Dermis microvascular lymphatic vessel endothelial cell (primary cell): ENCODE measurements around the gene FLNA. TPM values are rescaled to one million over a fixed set of nuclear protein-coding genes. Genes with fewer than 3 reads are reported as not detected.
"Not testable (repeated sequence)": the region's sequence is repeated elsewhere in the genome, so short reads cannot be mapped to it uniquely, and the experiment has no call there.

Source experiments
- DNase-seq, 2 donors: peaks; one replicate each; pipeline versions ENCODE4 v3.0.0 to v3.0.0-alpha.2; 2010; ENCODE audit warnings: low read depth in 2 of 2
- total RNA-seq: library from RNA; depleted of rRNA; stranded (reverse); fragments of >200 nt; gene quantifications from 2 replicates; pipeline ENCODE4 v1.2.1, GENCODE V29; 2014

The FLNA gene
- total RNA-seq, result 1,135 and 1,161 TPM in 2 replicates

DNA sequence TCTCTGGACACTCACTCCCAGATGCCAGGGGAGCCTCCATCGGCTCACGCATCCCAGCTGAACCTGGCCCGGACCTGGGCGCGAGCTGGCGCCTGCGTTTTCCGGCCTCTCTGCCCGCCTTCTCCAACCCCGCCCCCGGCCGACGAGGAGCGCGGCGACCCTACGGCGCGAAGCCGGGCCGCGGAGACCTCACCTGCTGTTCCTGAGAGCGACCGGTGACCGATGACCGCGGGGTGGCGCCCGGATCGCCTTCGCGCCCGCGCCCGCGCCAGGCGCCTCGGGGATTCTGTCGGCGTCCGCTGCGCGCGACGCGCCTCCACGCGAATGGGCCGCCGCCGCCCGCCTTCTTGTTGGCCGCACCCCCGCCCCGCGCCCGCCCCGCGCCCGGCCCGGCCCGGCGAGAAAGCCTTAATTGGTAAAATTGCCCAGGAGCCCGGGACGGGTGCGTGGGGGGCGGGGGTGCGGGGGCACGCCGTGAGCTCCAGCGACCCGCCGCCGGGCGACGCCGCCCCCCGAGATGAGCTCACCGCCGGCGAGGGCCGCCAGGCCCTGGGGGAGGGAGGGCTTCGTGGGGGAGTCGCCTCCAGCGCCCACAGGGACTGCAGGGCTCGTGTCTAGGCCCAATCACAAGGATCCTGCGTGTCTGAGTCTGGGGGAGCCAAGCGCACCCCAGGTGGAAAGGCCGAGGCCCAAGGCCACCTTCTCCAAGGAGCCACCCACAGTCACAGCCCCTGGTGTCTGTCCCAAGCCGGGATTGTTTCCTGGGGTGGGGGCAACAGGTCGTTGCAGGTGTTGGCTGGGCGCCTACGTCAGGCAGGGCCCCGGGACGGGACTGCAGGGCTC lies at the start of gene FLNA:
Gene FLNA (minus strand): TSS at position 322 of the 843 bp plus-strand sequence. CDS start 3,389 bp downstream, outside the sequence.
- peak in 1 of 2 donors; percentile 29 for DNase-seq

DNA sequence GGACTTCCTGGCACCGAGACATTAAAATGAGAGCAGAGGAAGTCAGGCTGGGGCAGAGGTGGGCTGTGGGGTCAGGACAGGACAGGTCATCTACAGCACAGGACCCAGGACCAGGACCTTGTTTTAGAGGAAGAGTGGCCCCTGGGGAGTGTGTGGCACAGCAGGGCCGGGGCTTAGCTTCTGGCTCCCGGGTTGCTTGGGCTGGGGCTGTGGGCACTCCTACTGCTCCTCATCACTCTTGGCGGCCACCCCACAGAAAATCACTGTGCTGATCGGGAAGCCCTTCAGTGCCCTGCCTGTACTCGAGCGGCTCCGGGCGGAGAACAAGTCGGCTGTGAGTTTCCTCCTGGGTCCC lies 45.9 kb upstream of the FLNA start:
- DNase-seq, result no peak

DNA sequence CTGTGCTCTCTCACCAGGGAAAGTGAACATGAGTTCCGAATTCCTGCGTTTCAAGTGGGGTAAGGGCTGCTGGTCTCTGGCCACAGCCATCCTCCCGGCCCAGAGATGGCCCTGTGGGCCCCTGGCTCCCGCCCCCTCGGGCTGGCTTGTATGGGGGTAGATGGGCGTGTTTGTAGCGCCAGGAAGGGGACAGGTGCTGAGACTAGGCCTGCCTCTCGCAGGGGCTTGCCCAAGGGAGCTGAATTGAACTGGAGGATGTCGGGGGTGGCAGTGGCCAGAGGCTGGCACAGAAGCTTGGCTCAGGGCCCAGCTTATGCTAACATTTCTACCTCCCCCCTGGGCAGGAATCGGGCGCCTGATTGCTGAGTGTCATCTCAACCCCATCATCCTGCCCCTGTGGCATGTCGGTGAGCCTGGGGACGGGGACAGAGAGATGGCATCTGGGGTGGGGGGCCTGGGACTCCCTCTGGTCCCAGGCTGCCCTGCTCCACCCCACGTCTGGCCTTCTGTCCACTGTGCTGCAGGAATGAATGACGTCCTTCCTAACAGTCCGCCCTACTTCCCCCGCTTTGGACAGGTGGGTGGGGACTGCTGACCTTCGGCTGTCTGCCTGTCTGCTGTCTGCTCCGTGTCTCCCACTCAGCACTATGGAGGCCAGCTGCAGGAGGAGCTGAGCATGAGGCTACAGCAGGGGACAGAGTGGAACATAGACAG lies 45.4 kb upstream of the FLNA start:
- peak; percentile 66 to 73 for DNase-seq

- no peak for DNase-seq
Measured at GRCh38 chrX:154419189-154419588, 44.8 kb upstream of the FLNA start.

DNA sequence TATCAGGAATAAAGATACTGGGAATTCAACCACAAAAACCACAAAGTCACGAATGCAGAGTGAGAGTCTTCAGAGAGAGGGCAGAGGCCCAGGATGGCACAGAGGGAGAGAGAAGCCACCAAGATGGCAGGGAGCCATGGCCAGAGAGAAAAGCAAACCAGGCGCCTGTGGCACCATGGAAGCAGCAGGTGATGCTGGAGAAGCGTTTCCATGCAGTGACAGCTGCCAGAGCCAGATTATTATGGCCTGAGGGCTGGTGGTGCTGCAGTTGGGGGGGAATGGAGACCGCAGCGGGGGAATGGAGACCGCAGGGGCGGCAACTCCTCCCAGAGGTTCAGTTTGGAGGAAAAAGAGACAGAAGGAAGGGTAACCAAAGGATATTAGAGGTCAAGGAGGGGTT lies 42.7 kb upstream of the FLNA start:
- DNase-seq, result no peak

DNA sequence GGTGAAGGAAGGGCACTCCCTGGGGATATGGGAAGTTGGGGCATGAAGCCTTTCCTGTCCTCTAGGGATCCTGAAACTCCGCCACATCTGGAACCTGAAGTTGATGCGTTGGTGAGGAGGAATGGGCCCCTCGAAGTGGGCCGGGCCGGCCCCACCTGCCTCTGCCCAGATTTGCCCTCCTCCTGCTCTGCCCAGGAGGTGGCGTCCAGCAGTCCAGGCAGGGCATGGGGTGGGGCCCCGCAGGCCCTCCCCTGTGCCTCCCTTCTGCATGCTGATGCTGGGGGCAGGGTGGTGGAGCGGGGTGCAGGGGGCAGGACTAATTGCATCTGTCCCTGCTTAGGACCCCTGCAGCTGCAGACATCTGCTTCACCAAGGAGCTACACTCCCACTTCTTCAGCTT lies 38.7 kb upstream of the FLNA start:
- no peak for DNase-seq

DNA sequence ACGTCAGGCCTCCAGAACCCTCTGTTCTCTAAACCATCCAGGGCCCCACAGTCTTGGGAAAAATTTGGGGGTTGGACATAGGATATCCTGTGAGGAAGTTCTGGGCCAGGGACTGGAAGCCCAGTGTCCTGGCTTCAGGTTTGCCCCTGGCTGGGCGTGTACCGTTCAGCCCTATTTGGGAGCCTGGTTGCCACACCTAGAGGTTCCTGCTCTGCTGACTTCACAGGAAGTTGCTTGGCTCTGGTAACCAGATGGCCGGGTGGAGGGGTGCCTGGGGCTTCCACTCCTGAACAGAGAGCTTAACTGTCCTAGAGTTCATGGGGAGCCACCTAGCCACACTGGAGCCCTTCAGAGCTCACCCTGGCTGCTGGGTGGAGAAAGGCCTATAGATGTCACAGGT lies 38.0 kb upstream of the FLNA start:
- no peak for DNase-seq

GRCh38 chrX:154411981-154412340 lies 37.5 kb upstream of the FLNA start:
- peak in 1 of 2 donors; percentile 71 for DNase-seq

DNA sequence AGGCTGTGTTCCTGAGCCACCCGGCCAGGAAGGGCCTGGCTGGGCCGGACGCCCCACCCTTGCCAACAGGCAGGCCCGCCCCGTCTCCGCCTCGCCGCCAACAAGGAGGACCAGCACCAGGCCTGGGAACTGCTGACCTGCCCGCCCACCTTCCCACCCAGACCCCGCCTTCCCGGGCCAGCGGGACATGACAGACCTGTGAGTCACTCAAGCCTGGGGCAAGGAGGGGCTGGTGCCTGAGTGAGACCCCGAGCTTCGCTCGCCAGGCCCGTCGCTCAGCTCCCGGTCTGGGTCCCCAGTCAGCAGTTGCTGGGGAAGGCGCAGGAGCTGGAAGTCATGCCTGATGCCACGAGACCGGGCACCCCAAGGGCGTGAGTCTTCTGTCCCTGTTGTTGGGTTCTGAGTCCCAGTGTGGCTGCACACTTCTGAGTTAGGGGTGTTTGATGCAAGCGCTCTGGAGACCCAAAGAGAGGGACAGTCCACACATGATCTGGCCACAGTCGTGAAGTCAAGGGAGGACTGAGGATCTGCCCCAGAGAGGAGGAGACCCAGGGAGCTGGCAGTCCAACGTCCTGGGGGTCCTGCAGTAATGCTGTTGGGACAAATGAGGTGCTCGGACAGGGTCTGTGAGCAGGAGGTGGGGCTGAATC lies 34.9 kb upstream of the FLNA start, which contains the start of gene DNASE1L1:
Gene DNASE1L1 (minus strand): TSS at position 33 of the 650 bp plus-strand sequence. CDS start 3,686 bp downstream, outside the sequence.
- peak; percentile 70 to 93 for DNase-seq

DNA sequence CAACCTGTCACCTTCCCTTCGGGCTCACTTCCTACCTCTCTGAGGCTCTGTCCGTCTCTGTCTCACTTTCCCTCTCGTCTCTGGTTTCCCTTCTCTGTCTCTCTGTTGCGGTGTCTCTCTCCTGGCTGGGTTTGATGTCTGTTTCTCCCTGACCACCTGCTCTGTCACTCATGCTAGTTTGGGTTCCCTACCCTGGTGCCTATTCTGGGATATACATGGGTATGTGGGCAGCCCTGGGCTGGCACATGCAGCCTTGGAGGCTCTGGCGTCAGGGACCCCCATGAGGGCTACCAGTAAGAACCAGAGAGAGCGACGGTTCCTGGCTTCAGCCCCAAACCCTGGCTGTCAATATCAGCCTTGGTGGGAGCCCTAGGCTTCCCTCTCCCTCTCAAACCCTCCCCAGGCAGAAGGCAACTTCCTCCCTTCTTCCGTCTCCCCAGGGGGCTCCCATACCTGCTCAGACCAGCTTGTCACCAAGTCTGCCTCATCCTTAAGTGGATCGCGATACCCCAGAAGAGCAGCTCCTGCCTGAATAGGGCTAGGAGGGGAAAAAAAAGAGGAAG lies 34.3 kb upstream of the FLNA start:
- DNase-seq, result no peak

DNA sequence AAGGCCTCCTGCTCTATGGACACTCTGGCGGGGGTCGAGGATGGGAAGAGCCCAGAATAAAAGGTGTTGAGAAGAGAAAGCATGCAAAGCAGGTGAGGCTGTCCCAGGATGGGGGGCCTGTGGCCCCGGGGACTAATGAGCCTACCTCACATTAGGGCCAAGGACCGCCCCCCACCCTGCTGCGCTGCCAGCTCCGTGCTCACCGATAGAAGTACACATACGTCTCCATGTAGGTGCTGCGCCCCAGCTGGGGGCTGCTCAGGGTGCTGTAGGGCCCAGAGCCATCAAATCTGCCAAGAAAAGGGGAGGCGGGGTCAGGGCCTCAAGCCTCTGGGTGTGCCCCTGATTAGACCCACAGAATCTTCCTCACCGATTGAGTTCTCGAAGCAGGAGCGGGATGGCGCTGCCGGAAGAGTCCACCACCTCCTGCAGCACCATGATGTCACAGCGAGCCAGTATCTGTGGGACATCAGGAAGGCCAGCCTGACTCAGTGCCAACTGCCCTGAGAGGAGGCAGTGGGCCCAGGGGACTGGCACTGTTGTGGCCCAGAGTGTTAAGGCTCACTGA lies 30.3 kb upstream of the FLNA start:
- DNase-seq, result no peak

DNA sequence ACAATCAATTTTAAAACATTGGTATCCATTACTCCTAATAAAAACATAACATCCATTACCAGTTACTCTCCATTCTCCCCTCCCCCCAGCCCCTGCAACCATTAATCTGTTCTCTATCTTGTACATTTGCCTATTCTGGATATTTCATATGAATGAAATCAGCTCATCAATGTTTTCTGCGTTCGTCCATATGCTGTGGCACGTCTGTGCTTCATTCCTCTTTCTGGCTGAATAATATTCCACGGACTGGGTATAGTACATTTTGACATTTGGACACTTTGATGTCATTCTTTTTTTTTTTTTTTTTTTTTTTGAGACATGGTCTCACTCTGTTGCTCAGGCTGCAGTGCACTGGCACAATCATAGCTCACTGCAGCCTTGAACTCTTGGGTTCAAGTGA lies 29.4 kb upstream of the FLNA start:
- DNase-seq, result no peak

DNA sequence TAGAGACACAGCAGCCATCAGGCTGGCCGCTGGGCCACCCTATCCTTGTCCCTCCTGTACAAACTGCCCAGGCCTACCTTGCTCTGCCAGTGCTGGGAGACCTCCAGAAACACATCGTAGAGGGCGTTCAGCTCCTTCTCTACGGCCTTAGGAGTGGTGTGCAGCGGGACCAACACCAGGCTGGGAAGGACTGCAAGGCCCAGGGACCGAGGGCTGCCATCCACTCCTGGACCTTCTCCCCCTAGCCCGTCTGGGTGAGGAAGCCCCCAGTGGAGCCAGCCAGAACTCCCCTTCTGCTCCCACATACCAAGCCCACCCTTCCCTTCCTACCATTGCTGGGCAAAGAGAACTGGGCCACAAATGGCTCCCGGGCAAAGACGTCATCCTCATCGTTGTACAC lies 28.8 kb upstream of the FLNA start:
- DNase-seq, result no peak

GRCh38 chrX:154402622-154403127 lies 28.2 kb upstream of the FLNA start:
- no peak for DNase-seq

- no peak for DNase-seq
Measured at GRCh38 chrX:154401918-154402621, 27.6 kb upstream of the FLNA start.

DNA sequence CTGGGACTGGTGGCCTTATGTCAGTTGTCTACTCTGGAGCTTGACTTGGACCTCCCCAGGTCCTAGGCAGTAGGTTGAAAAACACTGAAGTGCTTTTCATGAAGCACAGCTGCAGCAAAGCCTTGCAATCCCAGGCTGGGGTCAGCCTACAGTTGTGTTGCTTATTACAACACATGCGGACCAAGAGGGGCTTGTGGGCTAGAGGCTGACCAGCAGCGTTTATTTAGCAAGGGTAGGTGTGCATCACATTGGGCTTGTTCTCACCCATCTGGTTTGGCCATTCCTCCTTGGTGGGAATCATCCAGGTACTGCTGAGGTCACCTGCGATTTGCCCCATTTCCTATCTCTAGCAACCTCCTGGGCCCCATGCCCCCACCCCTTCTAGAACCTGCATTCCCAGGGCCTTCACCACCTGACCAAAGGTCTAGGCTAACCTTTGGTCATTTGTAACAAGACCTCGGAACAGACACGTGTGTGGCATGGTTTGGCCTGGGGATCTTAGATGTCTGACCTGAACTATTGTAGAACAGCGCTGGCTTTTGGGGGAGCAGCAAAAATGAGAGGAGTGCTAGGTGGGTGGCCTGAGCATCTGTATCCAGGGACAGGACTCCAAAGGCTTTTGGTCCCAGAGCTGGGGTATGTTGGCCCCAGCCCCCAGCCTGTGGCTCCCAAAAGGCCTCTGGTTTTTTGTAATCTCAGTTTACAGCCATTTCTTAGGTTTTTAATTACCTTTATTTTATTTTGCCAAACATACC lies 26.8 kb upstream of the FLNA start:
- no peak for DNase-seq

DNA sequence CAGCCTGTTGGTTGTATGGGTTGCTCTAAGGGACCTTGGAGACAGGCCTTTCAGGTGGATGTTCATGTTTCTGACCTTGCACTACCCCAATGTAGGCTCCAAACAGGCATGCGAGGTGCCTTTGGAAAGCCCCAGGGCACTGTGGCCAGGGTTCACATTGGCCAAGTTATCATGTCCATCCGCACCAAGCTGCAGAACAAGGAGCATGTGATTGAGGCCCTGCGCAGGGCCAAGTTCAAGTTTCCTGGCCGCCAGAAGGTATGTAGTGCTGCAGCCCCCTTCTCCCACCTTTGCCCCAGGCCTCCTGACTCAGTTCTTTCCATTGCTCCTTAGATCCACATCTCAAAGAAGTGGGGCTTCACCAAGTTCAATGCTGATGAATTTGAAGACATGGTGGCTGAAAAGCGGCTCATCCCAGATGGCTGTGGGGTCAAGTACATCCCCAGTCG lies 26.0 kb upstream of the FLNA start:
- not testable (repeated sequence) for DNase-seq

DNA sequence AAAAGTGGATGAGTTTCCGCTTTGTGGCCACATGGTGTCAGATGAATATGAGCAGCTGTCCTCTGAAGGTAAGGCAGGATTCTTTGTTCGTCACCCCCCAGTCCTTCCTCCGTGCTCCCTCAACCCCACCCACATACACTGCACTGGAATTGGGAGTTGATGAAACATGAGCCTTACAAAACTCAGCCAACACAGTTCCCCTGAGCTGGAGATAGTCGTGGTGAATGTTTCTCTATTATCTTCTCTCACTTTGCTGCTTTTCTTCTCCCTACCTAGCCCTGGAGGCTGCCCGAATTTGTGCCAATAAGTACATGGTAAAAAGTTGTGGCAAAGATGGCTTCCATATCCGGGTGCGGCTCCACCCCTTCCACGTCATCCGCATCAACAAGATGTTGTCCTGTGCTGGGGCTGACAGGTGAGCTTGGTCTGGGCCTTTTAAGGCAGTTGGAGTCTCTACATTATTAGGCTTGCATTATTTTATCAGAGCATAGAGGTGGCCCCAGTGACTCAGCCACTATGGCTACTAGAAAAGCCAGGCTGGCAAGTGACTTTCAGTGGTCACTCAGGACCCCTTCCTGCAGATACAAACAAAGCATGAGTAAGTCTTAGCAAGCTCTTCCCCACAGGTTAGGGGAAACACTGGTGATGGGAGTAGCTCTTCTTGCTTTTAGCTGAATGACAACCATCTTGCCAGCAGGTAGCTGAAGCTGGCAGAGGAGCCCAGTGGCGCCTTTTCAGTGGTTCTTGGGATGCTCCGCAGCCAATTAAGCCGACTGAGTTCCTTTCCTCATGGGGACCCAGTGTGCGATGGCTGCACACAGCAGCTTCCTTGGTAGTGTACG lies 25.3 kb upstream of the FLNA start:
- no peak for DNase-seq
